HepG2 (cell line): Measurements from ENCODE around the gene ADCY7. TPM values are rescaled to one million over a fixed set of nuclear protein-coding genes. Genes with fewer than 3 reads are reported as not detected.

Experiments
- ATAC-seq: fragments of 200-7000 bp; cut with Tn5 transposase; 3 replicates; pipeline ENCODE4 v1.9.1; 2020; ENCODE audit warnings: mild to moderate bottlenecking, moderate library complexity
- BruUV-seq: library from RNA; stranded (reverse); fragments of 400-500 nt; replicated peaks from 2 replicates; lab custom pipeline; 2021; lab: Mats Ljungman, UMichigan
- CTCF ChIA-PET: fragments of 300-600 bp; formaldehyde crosslinking; extraction: SDS; loops from one replicate; lab custom pipeline; 2021; ENCODE audit warnings: low total read pairs, inconsistent platforms, low intra/inter-chr PET ratio; lab: Yijun Ruan, JAX
- POLR2A ChIA-PET: fragments of 350-600 bp; sonication (Branson Sonifier 250); formaldehyde crosslinking; loops from one replicate; lab custom pipeline; 2020; ENCODE audit warnings: antibody characterized with exemption, inconsistent platforms; lab: Yijun Ruan, JAX
- DNase-seq: peaks from one replicate; pipeline ENCODE4 v3.0.0-alpha.2; 2015; ENCODE audit warnings: low spot score
- FAIRE-seq: peaks from 3 replicates; lab custom pipeline; 2011; peaks lifted over from hg19 to GRCh38; lab: Jason Lieb, UNC
- H2AFZ ChIP-seq: one replicate; pipeline ENCODE4 v1.6.1; 2011; ENCODE audit warnings: low read length, inconsistent platforms
- H3K27ac ChIP-seq: fragments of 300-600 bp; 3 replicates; pipeline ENCODE4 v1.8.0; 2011; ENCODE audit warnings: mixed run types, mild to moderate bottlenecking, mixed read lengths, low read length, inconsistent platforms; ENCODE audit not compliant: insufficient read depth; ENCODE audit errors: extremely low read length
- H3K27me3 ChIP-seq, 2 experiments: fragments of 200-600 bp in 1 of 2; 2 replicates in 1 of 2; 3 replicates in 1 of 2; pipeline versions ENCODE4 v1.6.0 to v1.8.0; 2011; ENCODE audit warnings: low read length in 2 of 2, mild to moderate bottlenecking in 2 of 2, moderate library complexity in 2 of 2, inconsistent platforms in 1 of 2; ENCODE audit not compliant: insufficient read depth in 2 of 2, control insufficient read depth in 1 of 2
- H3K36me3 ChIP-seq, 2 experiments: fragments of 200-600 bp in 1 of 2; replicated peaks in 1 of 2; 2 replicates in 1 of 2; 3 replicates in 1 of 2; pipeline versions ENCODE4 v1.5.1 to v1.8.0; 2011; ENCODE audit warnings: low read length in 2 of 2, inconsistent platforms in 1 of 2; ENCODE audit not compliant: insufficient read depth in 2 of 2, control insufficient read depth in 1 of 2
- H3K4me1 ChIP-seq: 2 replicates; pipeline ENCODE4 v1.5.1; 2012; ENCODE audit warnings: low read length, inconsistent platforms; ENCODE audit not compliant: insufficient read depth
- H3K4me2 ChIP-seq: 2 replicates; pipeline ENCODE4 v1.6.0; 2011; ENCODE audit warnings: low read depth, low read length, inconsistent platforms
- H3K4me3 ChIP-seq, 3 experiments: fragments of 200-600 bp in 1 of 3; sonication (generic), shearing (Covaris generic) in 1 of 3; replicated peaks in 1 of 3; 2 replicates each; pipeline ENCODE4 v1.5.1; 2011 to 2016; ENCODE audit warnings: low read length in 3 of 3, inconsistent platforms in 2 of 3, low read depth in 2 of 3, mild to moderate bottlenecking in 2 of 3, control low read depth in 1 of 3, mixed read lengths in 1 of 3; ENCODE audit not compliant: insufficient read depth in 1 of 3
- H3K79me2 ChIP-seq: one replicate; pipeline ENCODE4 v1.6.1; 2011; ENCODE audit warnings: low read length, inconsistent platforms; ENCODE audit not compliant: insufficient read depth
- H3K9ac ChIP-seq: 2 replicates; pipeline ENCODE4 v1.6.0; 2011; ENCODE audit warnings: mild to moderate bottlenecking, low read depth, low read length, inconsistent platforms; ENCODE audit not compliant: insufficient read depth
- H3K9me3 ChIP-seq: 2 replicates; pipeline ENCODE4 v1.5.1; 2012; ENCODE audit warnings: mild to moderate bottlenecking, low read length
- H4K20me1 ChIP-seq: 2 replicates; pipeline ENCODE4 v1.6.0; 2011; ENCODE audit warnings: inconsistent platforms, mild to moderate bottlenecking, low read length, moderate library complexity; ENCODE audit not compliant: insufficient read depth
- ETV6 ChIP-seq: sonication (generic); formaldehyde crosslinking; conservative IDR thresholded peaks from 2 replicates; pipeline ENCODE4 v1.4.0; 2020; ENCODE audit warnings: missing genetic modification reagents
- FOSL2 ChIP-seq: sonication (generic); formaldehyde crosslinking; IDR thresholded peaks from 2 replicates; pipeline ENCODE4 v1.4.0; 2020; ENCODE audit warnings: missing genetic modification reagents
- GFI1 ChIP-seq: sonication (generic); formaldehyde crosslinking; IDR thresholded peaks from 2 replicates; pipeline ENCODE4 v1.5.0; 2020; ENCODE audit warnings: missing genetic modification reagents, mild to moderate bottlenecking, borderline replicate concordance
- HOMEZ ChIP-seq: IDR thresholded peaks from 2 replicates; pipeline ENCODE4 v1.6.1; 2016; ENCODE audit warnings: low read depth
- MIXL1 ChIP-seq: IDR thresholded peaks from 2 replicates; pipeline ENCODE4 v1.6.1; 2016
- POLR2G ChIP-seq: fragments of 200-400 bp; formaldehyde crosslinking; IDR thresholded peaks from 2 replicates; pipeline ENCODE4 v1.6.1; 2018; ENCODE audit warnings: mild to moderate bottlenecking, low read depth, low read length, moderate library complexity
- SIN3A ChIP-seq: IDR thresholded peaks from 2 replicates; pipeline ENCODE4 v1.6.1; 2011; ENCODE audit warnings: low read depth, mild to moderate bottlenecking, control low read depth, low read length, borderline replicate concordance
- TEAD2 ChIP-seq: sonication (generic); formaldehyde crosslinking; IDR thresholded peaks from 2 replicates; pipeline ENCODE4 v1.9.0; 2021; ENCODE audit warnings: missing genetic modification reagents
- TFDP2 ChIP-seq: sonication (generic); formaldehyde crosslinking; IDR thresholded peaks from 2 replicates; pipeline ENCODE4 v1.4.0; 2020; ENCODE audit warnings: missing genetic modification reagents
- YEATS2 ChIP-seq: sonication (generic); formaldehyde crosslinking; IDR thresholded peaks from 2 replicates; pipeline ENCODE4 v1.4.0; 2020; ENCODE audit warnings: missing genetic modification reagents, borderline replicate concordance
- ZBTB34 ChIP-seq: sonication (generic); formaldehyde crosslinking; IDR thresholded peaks from 2 replicates; pipeline ENCODE4 v1.8.0; 2022; ENCODE audit warnings: mild to moderate bottlenecking, missing genetic modification reagents
- ZFP41 ChIP-seq: sonication (generic); formaldehyde crosslinking; IDR thresholded peaks from 2 replicates; pipeline ENCODE4 v1.4.0; 2020; ENCODE audit warnings: mild to moderate bottlenecking, missing genetic modification reagents, borderline replicate concordance
- ZNF232 ChIP-seq: sonication (generic); formaldehyde crosslinking; IDR thresholded peaks from 2 replicates; pipeline ENCODE4 v1.4.0; 2020; ENCODE audit warnings: missing genetic modification reagents, borderline replicate concordance
- ZNF644 ChIP-seq: IDR thresholded peaks from 2 replicates; pipeline ENCODE4 v1.6.1; 2016; ENCODE audit warnings: low read depth
- ZNF737 ChIP-seq: sonication (generic); formaldehyde crosslinking; IDR thresholded peaks from 2 replicates; pipeline ENCODE4 v1.5.0; 2020; ENCODE audit warnings: missing genetic modification reagents, mild to moderate bottlenecking, borderline replicate concordance
- WGBS: methylation state at CpG from one replicate; pipeline ENCODE4 v1.1.6; 2017; ENCODE audit warnings: low lambda C conversion rate; 5-methylcytosine and 5-hydroxymethylcytosine counted together
- in situ Hi-C: cut with HindIII; loops from 2 replicates; pipeline ENCODE4 v1.10.0; 2017; ENCODE audit warnings: low pct_unique_long_range_greater_than_20kb; ENCODE audit not compliant: extremely low pct_ligation_motif_present
- intact Hi-C: fragments of 100-400 bp; cut with micrococcal nuclease; formaldehyde crosslinking; loops from one replicate; pipeline ENCODE4 v1.10.0; 2022; ENCODE audit not compliant: unreplicated experiment
- polyA plus RNA-seq, 8 experiments: library from polyadenylated mRNA; depleted of rRNA in 3 of 8; stranded (reverse) in 7 of 8; unstranded in 1 of 8; fragments of >200 nt; fragmentation: Illumina TruSeq in 4 of 8; extraction: Trizol in 4 of 8; gene quantifications; 2 replicates each; pipeline versions ENCODE4 v1.2.1 to v1.2.3, GENCODE V29; 2011 to 2016; ENCODE audit warnings: low read depth in 4 of 8, missing spikeins in 1 of 8, mixed read lengths in 1 of 8; ENCODE audit not compliant: insufficient read depth in 1 of 8
- total RNA-seq, 5 experiments: library from RNA; depleted of rRNA; stranded (reverse); fragments of >200 nt; fragmentation: Illumina TruSeq; extraction: Trizol; gene quantifications; 2 replicates each; pipeline ENCODE4 v1.2.3, GENCODE V29; 2016; ENCODE audit warnings: low read depth in 1 of 5
- TF ChIP-seq, protein P1 (sequence below): sonication (generic); formaldehyde crosslinking; IDR thresholded peaks from 2 replicates; pipeline ENCODE4 v1.8.0; 2022; ENCODE audit warnings: missing genetic modification reagents, mild to moderate bottlenecking, borderline replicate concordance
- TF ChIP-seq, protein P2 (sequence below): sonication (generic); formaldehyde crosslinking; IDR thresholded peaks from 2 replicates; pipeline ENCODE4 v1.5.0; 2020; ENCODE audit warnings: mild to moderate bottlenecking, missing genetic modification reagents, borderline replicate concordance

Gene ADCY7
- total and polyA plus RNA-seq, 2 of the 13 experiments (the other 11 are each of a cell fraction or from before 2014, with no cell fraction given), result 2.2 to 4.3 TPM

DNA sequence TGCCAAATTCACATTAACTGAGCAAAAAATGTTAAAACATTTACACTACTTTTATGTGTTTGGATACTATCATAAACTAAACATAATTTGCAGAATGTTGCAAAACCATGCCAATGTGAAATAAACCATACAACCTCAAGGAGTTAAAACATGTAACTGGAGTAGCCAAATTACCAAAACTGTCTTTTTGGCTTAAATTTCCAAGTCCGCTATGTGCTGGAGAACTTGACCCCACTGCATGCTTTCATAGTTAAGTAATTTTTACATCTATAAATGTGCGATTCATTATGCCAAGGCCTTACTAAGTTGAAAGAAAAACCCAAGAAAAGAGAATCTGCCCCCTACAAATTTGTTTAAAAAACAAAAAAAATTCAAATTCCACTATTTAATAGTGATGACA, 74.2 kb downstream of the ADCY7 start:
- H3K27me3 ChIP-seq, result no peaks in the 10 kb centered on the region
- H3K27ac ChIP-seq, result no peak overlapping the region
- 98% methylated on average over 2 of the region's 2 CpGs for WGBS
- DNase-seq, result no peak
- no peak for ATAC-seq
- peaks cover 14 to 55% of the 10 kb centered on the region in 2 experiments for H3K36me3 ChIP-seq
- ChIA-PET CTCF (no interaction called here), POLR2A (no interaction called here)
- no TSS peak for BruUV-seq
- no peaks in the 10 kb centered on the region for H3K9me3 ChIP-seq
- H3K9ac ChIP-seq, result no peak overlapping the region
- peaks cover 28% of the 10 kb centered on the region for H3K4me1 ChIP-seq
- H3K4me3 ChIP-seq, result no peak overlapping the region
- no peak overlapping the region for H3K4me2 ChIP-seq
- no peaks in the 10 kb centered on the region for H4K20me1 ChIP-seq
- no peak overlapping the region for H2AFZ ChIP-seq
- intact Hi-C loops (no loop called here), in situ Hi-C loops (no loop called here)
- H3K79me2 ChIP-seq, result no peaks in the 10 kb centered on the region
- no peak for FAIRE-seq
- no peak for TF ChIP-seq ZFP41 (CRISPR knock-in tag)
- TF ChIP-seq FOSL2, result no peak
- no peak for TF ChIP-seq ETV6 (CRISPR knock-in tag)
- TF ChIP-seq, protein P1, sequence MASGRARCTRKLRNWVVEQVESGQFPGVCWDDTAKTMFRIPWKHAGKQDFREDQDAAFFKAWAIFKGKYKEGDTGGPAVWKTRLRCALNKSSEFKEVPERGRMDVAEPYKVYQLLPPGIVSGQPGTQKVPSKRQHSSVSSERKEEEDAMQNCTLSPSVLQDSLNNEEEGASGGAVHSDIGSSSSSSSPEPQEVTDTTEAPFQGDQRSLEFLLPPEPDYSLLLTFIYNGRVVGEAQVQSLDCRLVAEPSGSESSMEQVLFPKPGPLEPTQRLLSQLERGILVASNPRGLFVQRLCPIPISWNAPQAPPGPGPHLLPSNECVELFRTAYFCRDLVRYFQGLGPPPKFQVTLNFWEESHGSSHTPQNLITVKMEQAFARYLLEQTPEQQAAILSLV, result no peak
- TF ChIP-seq ZBTB34 (CRISPR knock-in tag), result no peak
- TF ChIP-seq GFI1 (CRISPR knock-in tag), result no peak
- TF ChIP-seq ZNF644 (CRISPR knock-in tag), result no peak
- no peak for TF ChIP-seq YEATS2 (CRISPR knock-in tag)
- TF ChIP-seq POLR2G, result no peak
- no peak for TF ChIP-seq SIN3A
- TF ChIP-seq TFDP2 (CRISPR knock-in tag), result no peak
- TF ChIP-seq TEAD2 (CRISPR knock-in tag), result no peak
- TF ChIP-seq HOMEZ (CRISPR knock-in tag), result no peak
- TF ChIP-seq ZNF232 (CRISPR knock-in tag), result no peak
- TF ChIP-seq, protein P2, sequence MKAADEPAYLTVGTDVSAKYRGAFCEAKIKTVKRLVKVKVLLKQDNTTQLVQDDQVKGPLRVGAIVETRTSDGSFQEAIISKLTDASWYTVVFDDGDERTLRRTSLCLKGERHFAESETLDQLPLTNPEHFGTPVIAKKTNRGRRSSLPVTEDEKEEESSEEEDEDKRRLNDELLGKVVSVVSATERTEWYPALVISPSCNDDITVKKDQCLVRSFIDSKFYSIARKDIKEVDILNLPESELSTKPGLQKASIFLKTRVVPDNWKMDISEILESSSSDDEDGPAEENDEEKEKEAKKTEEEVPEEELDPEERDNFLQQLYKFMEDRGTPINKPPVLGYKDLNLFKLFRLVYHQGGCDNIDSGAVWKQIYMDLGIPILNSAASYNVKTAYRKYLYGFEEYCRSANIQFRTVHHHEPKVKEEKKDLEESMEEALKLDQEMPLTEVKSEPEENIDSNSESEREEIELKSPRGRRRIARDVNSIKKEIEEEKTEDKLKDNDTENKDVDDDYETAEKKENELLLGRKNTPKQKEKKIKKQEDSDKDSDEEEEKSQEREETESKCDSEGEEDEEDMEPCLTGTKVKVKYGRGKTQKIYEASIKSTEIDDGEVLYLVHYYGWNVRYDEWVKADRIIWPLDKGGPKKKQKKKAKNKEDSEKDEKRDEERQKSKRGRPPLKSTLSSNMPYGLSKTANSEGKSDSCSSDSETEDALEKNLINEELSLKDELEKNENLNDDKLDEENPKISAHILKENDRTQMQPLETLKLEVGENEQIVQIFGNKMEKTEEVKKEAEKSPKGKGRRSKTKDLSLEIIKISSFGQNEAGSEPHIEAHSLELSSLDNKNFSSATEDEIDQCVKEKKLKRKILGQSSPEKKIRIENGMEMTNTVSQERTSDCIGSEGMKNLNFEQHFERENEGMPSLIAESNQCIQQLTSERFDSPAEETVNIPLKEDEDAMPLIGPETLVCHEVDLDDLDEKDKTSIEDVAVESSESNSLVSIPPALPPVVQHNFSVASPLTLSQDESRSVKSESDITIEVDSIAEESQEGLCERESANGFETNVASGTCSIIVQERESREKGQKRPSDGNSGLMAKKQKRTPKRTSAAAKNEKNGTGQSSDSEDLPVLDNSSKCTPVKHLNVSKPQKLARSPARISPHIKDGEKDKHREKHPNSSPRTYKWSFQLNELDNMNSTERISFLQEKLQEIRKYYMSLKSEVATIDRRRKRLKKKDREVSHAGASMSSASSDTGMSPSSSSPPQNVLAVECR (CRISPR knock-in tag), result no peak
- no peak for TF ChIP-seq MIXL1
- TF ChIP-seq ZNF737 (CRISPR knock-in tag), result no peak
